Measurements from ENCODE around the gene LY6G6F.

The LY6G6F gene

GRCh38 chr6:31676904-31677303 lies 29.8 kb upstream of the LY6G6F start:
- DNase-seq, result no peak

- no peak for DNase-seq
Observed at GRCh38 chr6:31677955-31678354, 28.7 kb upstream of the LY6G6F start.

GRCh38 chr6:31680226-31681134 lies 26.2 kb upstream of the LY6G6F start, which contains the start of gene LY6G5C:
LY6G5C (minus strand) TSS chr6:31681067; CDS start chr6:31680373, 694 bp downstream.
- peak; percentile 64 for DNase-seq

DNA sequence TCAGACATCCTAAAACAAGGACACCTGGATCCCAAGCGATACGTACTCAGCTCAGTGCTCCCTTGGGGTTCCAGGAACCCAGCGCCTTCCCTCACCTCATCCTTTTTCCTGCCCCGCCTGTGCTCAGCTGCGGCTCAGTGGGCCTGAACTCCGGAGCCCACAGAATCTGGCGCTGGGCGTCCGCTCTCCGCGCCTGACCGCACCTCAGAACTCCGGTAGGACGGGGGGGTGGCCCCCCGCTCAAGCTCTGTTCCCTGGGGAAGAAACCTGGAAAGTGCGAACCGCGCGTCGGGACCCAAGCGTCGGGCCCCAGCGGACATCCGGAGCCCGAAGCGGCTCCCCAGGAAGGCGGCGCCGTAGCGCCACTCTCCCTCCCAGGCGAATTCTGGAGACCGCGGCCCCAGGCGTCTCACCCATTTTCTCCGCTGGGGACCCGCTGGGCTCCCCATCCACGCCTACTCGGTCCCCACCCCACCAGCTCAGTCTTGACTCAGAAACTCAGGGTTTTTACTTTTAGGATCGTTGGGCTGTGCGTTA lies 25.5 kb upstream of the LY6G6F start:
- no peak for DNase-seq

DNA sequence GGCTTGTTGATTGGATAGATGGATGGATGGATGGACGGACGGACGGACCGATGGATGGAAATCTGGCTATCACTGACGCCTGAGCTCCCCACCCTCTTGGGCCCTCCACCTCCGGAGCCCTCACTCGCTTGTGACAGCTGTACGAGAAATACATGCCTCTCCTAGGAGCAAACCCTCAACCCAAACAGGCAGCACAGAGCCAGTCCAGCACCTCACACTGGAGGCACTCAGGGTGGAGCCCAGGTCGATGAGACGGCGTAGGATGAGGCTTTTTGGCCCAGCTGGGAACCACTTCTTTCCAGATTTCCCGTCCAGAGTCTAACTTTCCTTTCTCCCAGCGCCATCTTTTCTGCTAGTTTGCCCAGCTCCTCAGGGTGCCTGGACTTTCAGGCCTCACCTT lies 23.1 kb upstream of the LY6G6F start:
- no peak for DNase-seq

GRCh38 chr6:31686483-31686882 lies 20.2 kb upstream of the LY6G6F start:
- no peak for DNase-seq

- no peak for DNase-seq
Observed at GRCh38 chr6:31687321-31687720, 19.3 kb upstream of the LY6G6F start.

- no peak for DNase-seq
Observed at GRCh38 chr6:31687860-31688693, 18.6 kb upstream of the LY6G6F start.

DNA sequence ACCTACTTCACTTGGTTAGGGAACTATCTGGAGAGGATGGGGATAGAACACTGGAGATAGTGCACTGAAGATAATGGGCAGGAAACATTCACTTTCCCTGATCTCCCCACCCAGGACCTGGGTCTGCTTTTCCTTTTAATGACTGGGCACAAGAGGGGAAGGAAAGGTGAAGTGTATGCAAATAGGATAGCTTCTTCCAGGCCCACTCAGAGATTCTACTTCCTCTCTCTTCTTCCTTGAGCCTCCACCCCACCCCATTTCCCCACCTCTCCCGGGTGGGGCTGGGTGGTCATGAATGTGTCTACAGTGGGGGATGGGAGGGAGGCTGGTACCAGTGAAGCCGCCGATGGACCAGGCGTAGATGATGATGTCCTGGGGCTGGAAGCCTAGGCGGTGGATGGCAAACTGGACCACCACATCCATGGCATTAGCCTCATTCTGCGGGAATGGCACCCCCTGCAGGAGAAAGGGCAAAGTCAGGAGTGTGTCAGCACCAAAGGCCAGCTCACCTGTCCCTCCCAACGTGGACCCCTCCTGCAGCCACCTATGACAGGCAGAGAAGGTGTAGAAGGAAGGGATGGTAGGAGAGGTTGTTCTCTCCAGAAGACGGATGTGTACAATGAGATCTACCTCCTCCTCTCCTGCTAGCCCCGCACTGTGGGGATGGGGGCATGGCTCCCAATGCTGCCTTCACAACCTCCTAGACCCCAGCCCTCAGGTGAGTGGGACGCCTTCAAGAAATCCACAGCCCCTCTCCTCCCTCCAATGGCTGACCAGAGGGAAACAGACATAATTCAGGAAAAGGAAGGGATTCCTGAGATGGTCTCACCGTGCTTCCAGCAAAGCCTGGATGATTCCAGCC lies 17.2 kb upstream of the LY6G6F start:
- DNase-seq, result no peak

DNA sequence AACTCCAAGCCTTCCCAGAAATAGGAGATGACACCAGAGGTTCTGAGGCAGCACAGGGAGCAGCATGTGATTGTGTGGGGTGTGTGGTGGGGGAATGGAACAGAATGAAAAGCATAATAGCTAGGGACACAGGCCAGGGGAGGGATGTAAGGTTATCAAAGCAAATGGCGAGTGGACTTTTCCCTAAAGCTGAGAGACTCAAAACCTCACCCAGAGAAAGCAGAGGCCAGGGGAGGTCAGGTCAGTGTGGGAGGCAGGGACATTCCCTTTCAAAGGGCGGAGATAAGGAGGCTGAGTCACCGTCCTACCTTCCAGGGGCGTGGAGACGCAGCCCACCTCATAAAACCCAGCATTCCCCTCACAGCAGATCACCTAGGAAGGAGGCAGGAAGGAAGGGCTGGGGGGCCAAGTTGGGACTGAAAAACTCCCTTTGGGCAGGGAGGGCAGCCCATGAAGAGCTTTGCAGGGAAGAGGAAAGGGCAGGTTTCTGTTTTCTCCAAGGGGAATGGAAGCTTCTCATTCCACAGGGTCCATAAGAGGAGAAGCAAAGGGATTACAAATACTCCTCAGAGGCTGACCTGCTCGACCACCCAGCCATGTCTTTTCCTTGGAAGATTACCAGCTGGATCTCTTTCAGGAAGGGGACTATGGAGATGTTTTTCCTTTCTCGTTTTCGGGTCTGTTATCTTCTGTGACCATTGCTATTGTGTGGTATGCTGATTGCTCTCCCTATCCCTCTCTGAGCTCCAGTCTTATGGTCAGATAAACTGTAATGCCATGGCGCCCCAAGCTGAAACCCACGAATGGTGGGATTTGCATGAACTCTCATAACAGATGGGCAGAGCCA lies 16.2 kb upstream of the LY6G6F start:
- DNase-seq, result no peak

- no peak for DNase-seq
Observed at GRCh38 chr6:31691078-31691463, 15.6 kb upstream of the LY6G6F start.

GRCh38 chr6:31691564-31692108 lies 15.0 kb upstream of the LY6G6F start:
- no peak for DNase-seq

GRCh38 chr6:31692353-31692752 lies 14.3 kb upstream of the LY6G6F start:
- DNase-seq, result no peak

GRCh38 chr6:31692886-31693285 lies 13.8 kb upstream of the LY6G6F start:
- no peak for DNase-seq

DNA sequence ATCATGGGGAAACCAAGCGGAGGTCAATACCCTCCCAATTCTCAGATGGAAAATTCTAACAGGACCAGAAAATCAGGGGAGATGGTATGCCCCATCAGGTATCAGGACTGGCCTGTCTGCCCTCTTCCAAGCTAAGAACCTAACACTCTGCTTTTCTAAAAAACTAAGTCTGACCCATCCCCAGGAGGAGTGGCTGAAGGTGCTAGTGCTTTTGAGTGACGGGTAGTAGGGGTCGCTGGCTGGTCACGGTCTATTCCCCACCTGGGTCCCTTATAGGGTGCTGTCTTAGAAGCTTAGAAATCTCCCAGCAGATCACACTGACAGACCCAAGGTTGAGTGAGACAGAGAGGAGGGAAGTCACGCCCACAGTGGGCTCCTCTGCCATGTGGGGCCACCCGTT lies 13.1 kb upstream of the LY6G6F start:
- no peak for DNase-seq

DNA sequence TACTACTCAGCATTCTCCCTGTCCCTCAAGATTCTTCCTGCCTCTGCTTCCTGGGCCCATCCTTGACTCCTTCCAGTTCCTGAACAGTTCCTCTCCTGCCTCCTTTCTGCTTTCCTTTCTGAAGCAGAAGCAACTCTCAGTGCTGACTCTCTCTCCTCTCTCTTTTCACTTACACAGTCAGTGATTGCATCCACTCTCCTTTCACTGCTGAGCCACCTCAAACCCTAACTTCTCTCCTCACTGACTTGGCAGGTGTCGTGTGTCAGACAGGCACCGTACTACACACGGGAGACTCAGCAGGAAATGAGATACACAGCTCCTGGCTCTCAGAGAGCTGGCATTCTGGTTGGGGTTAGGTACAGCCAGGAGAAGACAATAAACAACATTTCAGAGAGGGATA lies 9.1 kb upstream of the LY6G6F start:
- DNase-seq, result no peak

DNA sequence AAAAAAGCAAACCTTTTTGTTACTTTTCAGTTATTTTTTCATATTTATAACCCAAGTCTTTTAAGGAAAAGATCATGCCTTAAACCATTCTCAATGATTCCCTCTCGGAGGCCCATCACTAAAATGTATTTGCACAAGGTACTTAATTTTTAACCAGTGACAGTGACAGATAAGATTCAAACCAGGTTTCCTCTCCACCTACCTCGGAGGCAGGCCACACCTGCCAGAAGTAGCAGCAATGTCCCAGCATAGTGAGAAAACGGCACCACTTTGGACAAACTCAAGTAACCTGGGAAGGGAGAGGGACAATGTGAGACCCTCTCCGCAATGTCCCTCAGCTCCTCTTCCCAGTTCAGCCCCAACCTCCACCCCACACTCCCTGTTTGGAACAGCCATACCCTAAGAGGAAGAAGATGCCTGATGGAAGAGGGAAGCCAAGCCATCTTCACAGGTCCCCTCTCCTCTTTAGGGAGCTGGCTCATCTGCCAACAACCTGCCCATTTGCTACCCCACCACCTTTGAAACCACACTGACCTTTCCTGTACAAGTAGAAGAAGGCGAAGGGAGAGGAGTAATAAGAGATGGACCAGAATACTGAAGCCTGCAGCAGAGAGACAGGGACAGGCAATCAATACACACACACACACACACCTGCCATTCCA lies 5.8 kb upstream of the LY6G6F start:
- DNase-seq, result no peak

GRCh38 chr6:31701666-31702404 lies 4.8 kb upstream of the LY6G6F start:
- peak; percentile 22 for DNase-seq

- no peak for DNase-seq
Observed at GRCh38 chr6:31702405-31702818, 4.3 kb upstream of the LY6G6F start.
